Measurements from ENCODE around the gene VKORC1.

Gene VKORC1

DNA sequence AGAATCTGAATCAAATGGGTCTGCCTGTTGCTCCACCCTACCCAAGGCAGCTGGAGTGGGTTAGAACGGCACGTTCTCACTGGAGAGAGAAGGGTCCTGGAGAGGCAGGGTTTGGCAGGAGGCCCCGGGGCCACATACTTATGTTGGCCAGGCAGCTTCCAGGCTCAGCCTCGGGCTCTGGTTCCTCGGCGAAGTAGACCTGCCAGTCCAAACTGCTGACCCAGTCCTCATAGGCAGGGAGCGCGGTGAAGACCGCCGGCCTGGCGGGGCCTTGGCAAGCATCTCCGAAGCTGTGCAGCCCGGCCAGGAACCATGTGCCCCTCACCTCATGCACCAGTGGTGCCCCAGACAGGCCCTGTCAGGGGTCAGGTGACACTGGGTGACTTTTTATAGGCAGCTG lies 10.6 kb downstream of the VKORC1 start:
- FAIRE-seq: no peak
- DNase-seq (ENCODE audit: low spot score): no peak

- DNase-seq (ENCODE audit: low spot score) (no peak), FAIRE-seq (no peak)
Measured at GRCh38 chr16:31083556-31083955, 11.0 kb downstream of the VKORC1 start.

- FAIRE-seq (no peak), DNase-seq (ENCODE audit: low spot score) (no peak)
Measured at GRCh38 chr16:31083081-31083480, 11.5 kb downstream of the VKORC1 start.

- no peak for DNase-seq (ENCODE audit: low spot score)
- no peak for FAIRE-seq
Measured at GRCh38 chr16:31082368-31083045, 12.1 kb downstream of the VKORC1 start.

DNA sequence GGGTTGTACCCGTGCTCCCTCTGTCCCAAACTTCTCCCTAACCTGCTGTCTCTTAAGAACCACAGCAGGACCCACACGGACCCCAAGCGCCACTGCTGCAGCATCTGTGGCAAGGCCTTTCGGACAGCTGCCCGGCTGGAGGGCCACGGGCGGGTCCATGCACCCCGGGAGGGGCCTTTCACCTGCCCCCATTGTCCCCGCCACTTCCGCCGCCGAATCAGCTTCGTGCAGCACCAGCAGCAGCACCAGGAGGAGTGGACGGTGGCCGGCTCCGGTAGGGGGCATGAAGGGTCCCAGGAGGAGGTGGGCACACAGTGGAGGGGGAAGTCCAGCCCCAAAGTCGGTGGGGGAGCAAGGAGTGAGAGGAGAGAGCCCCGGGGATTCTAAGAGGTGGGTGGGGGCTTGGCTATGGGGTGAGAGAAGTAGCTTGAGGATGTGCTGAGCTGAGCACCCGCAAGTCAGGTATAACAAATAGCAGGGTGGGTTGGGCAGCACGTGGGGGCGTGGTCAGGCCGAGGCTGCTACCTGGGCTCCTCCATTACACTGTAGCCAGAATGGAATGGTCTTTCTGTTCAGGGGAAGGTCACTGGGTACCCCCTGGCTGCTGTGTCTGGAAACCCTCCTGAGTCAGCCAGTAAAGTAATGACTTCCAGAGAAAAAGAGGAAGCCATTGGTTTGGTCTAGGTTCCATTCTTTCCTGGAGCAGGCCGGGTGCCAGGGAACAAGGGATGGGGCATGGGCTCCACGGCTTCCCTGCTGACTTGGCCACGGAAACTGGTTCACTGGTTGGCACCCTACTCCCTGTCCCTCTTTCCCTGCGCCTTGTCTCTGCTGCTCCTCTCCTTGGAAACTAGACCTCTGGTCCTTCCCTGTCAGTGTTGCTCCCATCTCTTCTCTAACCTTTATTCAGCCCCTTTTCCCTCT lies 12.9 kb downstream of the VKORC1 start:
- FAIRE-seq (no peak), DNase-seq (ENCODE audit: low spot score) (no peak)

DNA sequence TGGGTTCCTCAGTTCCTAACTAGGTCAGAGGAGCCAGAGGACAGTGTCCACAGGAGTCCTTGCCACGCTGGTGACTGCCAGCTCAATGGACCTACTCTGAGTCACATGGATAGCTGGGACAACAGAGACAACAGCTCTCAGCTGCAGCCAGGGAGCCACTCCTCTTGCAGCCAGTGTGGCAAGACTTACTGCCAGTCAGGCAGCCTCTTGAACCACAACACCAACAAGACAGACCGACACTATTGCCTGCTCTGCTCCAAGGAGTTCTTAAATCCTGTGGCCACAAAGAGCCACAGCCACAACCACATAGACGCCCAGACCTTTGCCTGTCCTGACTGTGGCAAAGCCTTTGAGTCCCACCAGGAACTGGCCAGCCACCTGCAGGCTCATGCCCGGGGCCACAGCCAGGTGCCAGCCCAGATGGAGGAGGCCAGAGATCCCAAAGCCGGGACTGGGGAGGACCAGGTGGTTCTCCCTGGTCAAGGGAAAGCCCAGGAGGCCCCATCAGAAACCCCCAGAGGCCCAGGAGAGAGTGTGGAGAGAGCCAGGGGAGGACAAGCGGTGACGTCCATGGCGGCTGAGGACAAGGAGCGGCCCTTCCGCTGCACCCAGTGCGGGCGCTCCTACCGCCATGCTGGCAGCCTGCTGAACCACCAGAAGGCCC lies 13.7 kb downstream of the VKORC1 start:
- FAIRE-seq: no peak

DNA sequence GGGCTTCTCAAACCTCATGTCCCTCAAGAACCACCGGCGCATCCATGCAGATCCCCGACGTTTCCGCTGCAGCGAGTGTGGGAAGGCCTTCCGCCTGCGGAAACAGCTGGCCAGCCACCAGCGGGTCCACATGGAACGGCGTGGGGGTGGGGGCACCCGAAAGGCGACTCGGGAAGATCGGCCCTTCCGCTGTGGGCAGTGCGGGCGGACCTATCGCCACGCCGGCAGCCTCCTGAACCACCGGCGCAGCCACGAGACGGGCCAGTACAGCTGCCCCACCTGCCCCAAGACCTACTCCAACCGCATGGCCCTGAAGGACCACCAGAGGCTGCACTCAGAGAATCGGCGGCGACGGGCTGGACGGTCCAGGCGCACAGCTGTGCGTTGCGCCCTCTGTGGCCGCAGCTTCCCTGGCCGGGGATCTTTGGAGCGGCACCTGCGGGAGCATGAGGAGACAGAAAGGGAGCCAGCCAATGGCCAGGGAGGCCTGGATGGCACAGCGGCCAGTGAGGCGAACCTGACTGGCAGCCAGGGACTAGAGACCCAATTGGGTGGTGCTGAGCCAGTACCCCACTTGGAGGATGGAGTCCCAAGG lies 14.5 kb downstream of the VKORC1 start:
- DNase-seq (ENCODE audit: low spot score) (no peak), FAIRE-seq (no peak)

More for the DNA sequence above, 13.7 kb downstream of the VKORC1 start:
- no peak for DNase-seq (ENCODE audit: low spot score)

- FAIRE-seq (no peak), DNase-seq (ENCODE audit: low spot score) (no peak)
Measured at GRCh38 chr16:31079342-31079944, 15.2 kb downstream of the VKORC1 start.

DNA sequence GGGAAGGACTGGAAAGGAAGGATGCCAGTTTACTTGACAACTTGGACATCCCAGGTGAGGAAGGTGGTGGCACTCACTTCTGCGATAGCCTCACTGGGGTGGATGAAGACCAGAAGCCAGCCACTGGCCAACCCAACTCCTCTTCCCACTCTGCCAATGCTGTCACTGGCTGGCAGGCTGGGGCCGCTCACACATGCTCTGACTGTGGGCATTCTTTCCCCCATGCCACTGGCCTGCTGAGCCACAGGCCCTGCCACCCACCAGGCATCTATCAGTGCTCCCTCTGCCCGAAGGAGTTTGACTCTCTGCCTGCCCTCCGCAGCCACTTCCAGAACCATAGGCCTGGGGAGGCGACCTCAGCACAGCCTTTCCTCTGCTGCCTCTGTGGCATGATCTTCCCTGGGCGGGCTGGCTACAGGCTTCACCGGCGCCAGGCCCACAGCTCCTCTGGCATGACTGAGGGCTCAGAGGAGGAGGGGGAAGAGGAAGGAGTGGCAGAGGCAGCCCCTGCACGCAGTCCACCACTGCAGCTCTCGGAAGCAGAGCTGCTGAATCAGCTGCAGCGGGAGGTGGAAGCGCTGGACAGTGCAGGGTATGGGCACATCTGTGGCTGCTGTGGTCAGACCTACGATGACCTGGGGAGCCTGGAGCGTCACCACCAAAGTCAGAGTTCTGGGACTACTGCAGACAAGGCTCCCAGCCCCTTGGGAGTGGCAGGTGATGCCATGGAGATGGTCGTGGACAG lies 15.8 kb downstream of the VKORC1 start:
- DNase-seq (ENCODE audit: low spot score): no peak
- FAIRE-seq: no peak

DNA sequence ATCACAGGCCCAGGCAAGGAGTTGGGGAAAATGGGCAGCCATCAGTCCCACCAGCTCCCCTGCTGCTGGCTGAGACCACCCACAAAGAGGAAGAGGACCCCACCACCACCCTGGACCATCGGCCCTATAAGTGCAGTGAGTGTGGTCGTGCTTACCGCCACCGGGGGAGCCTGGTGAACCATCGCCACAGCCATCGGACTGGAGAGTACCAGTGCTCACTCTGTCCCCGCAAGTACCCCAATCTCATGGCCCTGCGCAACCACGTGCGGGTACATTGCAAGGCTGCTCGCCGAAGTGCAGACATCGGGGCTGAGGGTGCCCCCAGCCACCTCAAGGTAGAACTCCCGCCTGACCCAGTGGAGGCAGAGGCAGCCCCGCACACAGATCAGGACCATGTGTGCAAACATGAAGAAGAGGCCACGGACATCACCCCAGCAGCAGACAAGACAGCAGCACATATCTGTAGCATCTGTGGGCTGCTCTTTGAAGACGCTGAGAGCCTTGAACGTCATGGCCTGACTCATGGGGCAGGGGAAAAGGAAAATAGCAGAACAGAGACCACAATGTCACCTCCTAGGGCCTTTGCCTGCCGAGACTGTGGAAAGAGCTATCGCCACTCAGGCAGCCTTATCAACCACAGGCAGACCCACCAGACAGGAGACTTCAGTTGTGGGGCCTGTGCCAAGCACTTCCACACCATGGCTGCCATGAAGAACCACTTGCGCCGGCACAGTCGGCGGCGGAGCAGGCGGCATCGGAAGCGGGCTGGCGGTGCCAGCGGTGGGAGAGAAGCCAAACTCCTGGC lies 16.8 kb downstream of the VKORC1 start:
- FAIRE-seq (no peak), DNase-seq (ENCODE audit: low spot score) (no peak)

GRCh38 chr16:31077024-31077423 lies 17.6 kb downstream of the VKORC1 start:
- no peak for DNase-seq (ENCODE audit: low spot score)
- FAIRE-seq: no peak

- DNase-seq (ENCODE audit: low spot score): no peak
- no peak for FAIRE-seq
Measured at GRCh38 chr16:31076319-31076718, 18.3 kb downstream of the VKORC1 start.

DNA sequence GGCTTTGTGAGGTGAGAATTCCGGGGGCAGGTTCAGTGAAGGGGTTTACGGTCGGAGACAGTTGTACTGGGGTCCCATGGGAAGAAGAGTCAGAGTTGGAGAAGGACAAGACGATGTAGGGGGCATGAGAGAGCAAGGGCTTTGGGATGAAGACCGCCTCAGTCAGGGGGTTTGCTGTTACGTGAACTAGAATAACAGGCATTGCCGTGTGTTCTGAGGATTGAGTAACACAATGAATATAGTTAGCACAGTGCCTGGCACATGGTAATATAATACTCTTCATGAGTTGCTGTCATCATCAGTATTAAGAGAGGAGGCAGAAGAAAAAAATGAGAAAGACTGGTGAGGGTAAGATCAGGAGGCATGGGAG lies 19.8 kb downstream of the VKORC1 start:
- DNase-seq (ENCODE audit: low spot score) (no peak), FAIRE-seq (no peak)

GRCh38 chr16:31073970-31074813 lies 20.4 kb downstream of the VKORC1 start, which contains the start of the genes ZNF646 and ZNF668:
Gene ZNF646 (plus strand): TSS chr16:31074422. CDS start chr16:31076325, 1,903 bp downstream.
Gene ZNF668 (minus strand): TSS chr16:31074240. CDS start chr16:31064459, 9,781 bp downstream.
- no peak for FAIRE-seq
- peak; percentile 93 for DNase-seq (ENCODE audit: low spot score)

- no peak for FAIRE-seq
- peak; percentile 80 for DNase-seq (ENCODE audit: low spot score)
Measured at GRCh38 chr16:31073142-31073969, 21.2 kb downstream of the VKORC1 start.

GRCh38 chr16:31072540-31073141 lies 22.0 kb downstream of the VKORC1 start:
- DNase-seq (ENCODE audit: low spot score): peak; percentile 13

GRCh38 chr16:31071861-31072260 lies 22.7 kb downstream of the VKORC1 start:
- FAIRE-seq: no peak
- DNase-seq (ENCODE audit: low spot score): no peak

More at GRCh38 chr16:31072540-31073141, 22.0 kb downstream of the VKORC1 start:
- FAIRE-seq: no peak

All from urothelium cell line (cell line).